GM12891 (cell line): ENCODE measurements around the gene MOB3B.

ENCODE experiments used
- PAX5 ChIP-seq: IDR thresholded peaks from 2 replicates; pipeline ENCODE4 v1.6.1; 2011; ENCODE audit warnings: low read length, moderate library complexity, mild to moderate bottlenecking; ENCODE audit not compliant: insufficient read depth, severe bottlenecking
- POLR2A ChIP-seq: IDR thresholded peaks from 2 replicates; pipeline ENCODE4 v1.6.1; 2011; ENCODE audit warnings: low read depth, low read length, control low read depth
- POLR2AphosphoS5 ChIP-seq: IDR thresholded peaks from 2 replicates; pipeline ENCODE4 v1.6.1; 2011; ENCODE audit warnings: low read depth, low read length, control low read depth

DNA sequence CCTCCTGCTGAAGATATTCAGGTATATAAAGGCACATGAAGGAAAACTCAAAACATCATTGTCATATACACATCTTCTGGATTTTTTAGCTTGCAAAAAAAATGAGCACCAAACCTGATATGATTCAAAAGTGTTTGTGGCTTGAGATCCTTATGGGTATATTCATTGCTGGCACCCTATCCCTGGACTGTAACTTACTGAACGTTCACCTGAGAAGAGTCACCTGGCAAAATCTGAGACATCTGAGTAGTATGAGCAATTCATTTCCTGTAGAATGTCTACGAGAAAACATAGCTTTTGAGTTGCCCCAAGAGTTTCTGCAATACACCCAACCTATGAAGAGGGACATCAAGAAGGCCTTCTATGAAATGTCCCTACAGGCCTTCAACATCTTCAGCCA is 5.4 kb downstream of the MOB3B start, which contains the start of gene IFNK:
- TF ChIP-seq POLR2A (no peak), POLR2AphosphoS5 (no peak), PAX5 (no peak)
